Activated CD4-positive, alpha-beta T cell treated with anti-CD3 and anti-CD28 coated beads for 24 hours (primary cell): Measurements from ENCODE around the gene SEMA5B.

ENCODE experiments used
- DNase-seq, 2 donors: peaks; one replicate each; pipeline ENCODE4 v3.0.0-alpha.2; 2020; ENCODE audit warnings: low read depth in 2 of 2

Gene SEMA5B

DNA sequence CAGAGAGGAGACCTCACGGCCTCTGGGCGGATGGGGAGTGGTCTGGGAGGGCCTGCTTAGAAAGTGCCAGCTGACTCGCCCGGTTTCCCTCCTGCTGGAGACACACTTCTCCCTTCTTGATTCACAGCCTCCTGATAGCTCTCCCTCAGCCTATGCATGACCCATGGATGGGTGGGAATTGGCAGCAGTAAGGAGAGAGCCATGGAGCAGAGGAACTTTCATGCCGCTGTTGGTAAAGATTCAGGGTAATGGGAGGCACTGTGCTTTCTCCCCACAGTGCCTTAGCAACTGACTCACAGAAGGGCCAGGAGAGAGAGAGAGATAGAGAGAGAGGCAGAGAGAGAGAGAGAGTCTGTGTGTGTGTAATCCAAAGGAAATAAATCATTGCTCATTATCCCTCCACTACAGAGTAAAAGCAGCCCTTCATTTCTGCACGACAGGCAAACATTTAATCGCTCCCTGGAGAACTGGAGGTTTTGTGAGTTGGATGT, 82.8 kb downstream of the SEMA5B start:
- DNase-seq: no peak

DNA sequence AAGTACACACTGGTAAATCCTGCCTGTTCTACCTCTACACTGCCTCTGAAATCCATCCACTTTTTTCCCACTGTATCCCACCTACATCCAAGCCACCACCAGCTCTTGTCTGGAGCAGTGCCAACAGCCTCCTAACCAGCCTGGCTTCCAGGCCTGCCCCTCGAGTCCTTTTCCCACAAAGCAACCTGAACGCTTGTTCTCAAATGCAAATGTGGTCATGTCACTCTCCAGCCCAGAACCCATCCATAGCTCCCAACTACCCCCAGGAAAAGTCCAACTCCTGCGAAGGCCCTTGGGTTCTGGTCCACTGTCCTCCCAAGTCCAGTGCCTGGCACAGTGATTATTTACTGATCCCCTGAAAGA, 83.8 kb downstream of the SEMA5B start:
- DNase-seq: no peak

DNA sequence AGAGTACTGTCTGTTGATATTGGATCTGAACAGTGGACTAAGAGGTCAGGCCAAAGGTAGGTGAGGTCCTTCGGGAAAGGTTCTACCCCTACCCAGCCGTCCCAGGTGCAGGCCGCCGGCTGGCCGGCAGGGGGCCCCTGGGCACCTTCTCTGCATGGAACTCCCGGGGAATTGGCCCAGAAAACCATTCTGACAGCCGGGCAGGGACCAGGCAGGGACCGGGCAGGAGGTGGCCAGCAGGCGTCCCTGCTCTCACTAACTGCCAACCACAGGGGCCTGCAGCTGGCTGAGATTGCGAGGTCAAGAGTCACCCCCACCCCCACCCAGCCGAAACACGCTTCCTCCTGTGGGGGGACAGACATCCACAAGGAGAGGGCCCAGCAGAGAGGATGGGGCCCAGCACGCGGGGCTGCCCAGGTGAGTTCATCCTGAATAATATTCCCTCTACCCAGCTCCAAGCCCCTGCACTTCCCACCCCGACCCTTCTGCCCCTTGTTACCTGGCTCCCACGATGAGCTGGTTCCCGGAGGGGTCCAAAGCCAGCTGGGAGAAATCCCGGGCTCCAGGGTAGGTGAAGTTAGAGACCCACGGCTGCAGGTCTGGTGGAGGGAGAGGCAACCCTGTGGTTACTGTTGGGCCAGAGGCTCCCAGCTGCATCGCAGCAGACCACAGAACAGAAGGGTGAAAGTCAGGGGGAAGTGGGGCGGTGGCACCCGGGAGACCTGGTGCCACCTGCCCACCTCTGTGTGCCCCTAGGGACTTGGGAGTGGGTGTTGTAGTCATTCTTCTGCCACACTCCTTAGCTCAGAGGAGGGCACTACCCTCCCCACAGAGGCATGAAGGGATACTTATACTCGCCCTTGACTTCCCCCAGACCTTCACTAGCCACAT, 84.4 kb downstream of the SEMA5B start:
- peak in 1 of 2 donors; percentile 34 for DNase-seq

DNA sequence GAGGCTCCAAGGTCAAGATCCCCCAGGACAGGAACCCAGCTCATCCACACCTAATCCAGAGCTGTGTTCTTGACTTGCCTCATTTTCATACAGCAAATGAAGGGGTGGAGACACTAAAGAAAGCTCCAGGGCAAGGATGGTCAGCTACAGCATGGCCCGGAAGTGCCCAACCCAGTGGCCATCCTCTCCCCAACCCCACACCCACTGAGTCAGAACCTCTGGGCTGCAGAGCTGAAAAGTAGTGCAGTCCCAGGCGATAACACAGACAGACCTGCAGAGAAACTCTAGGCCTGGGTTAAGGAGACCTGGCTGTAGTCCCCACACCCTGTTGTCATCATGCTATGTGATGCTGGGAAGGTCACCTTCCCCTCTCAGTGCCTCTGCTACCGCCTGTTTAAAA, 85.3 kb downstream of the SEMA5B start:
- DNase-seq: no peak

DNA sequence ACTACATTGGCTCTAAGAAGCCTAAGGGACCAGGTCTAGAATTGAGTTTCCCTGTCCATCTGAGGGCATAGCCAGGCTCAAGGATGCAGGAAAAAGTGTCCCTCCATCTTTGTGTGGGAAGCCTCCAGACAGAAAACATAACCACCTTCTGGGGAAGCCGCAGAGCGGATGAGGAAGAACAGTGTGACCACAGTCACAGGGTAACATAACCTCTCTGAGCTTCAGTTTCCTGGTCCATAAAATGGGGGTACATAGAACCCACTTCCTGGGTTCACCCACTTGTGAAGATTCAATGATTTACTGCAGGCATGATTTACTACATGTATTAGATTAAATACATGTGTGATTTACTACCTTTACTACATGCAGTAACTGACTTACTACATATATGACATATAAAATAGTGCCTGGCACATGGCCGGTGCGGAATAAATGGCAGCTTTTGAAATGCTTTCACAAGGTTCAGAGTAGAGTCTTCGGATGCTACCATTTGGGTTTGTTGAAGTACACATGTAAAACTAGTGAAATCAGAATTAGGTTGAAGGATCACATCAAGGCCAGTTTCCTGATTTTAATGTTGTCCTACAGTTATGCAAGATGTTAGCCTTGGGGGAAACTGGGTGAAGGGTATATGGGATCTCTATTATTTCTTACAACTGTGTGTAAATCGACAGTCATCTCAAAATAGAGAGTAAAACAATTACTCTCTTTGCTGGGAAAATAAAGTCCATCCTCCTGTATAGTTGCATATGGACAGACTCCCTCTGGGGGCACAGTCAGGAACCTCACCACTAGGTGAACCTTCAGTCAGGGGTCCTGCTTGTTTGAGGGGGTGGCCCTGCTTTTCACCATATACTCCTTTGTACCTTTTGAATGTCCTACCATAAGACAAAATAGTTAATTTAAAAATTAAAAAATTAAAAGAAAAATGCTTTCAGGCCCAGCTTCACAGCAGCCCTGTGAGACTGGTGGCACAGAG, 86.0 kb downstream of the SEMA5B start:
- no peak for DNase-seq

DNA sequence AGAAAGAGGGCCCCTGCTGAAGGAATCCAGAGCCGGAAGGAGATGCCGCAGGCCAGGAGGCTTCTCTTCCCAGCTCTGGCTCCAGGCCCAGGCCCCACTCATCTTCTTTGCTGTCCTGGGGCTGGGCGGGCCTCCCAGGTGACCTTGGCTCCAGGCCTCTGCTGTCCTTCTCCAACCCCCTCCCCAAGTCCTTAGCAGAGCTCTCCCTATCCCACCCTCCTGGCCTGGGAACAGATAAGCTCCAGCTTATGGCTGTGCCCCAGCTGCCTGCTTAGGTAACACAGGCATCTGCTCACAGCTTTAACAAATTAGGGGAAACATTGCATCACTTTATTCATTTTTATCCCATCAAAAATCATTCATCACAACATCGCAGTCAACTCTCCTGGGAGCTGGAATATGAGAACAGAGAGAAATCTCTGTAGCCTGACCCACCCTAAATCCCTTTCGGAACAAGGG, 86.9 kb downstream of the SEMA5B start:
- DNase-seq: no peak

DNA sequence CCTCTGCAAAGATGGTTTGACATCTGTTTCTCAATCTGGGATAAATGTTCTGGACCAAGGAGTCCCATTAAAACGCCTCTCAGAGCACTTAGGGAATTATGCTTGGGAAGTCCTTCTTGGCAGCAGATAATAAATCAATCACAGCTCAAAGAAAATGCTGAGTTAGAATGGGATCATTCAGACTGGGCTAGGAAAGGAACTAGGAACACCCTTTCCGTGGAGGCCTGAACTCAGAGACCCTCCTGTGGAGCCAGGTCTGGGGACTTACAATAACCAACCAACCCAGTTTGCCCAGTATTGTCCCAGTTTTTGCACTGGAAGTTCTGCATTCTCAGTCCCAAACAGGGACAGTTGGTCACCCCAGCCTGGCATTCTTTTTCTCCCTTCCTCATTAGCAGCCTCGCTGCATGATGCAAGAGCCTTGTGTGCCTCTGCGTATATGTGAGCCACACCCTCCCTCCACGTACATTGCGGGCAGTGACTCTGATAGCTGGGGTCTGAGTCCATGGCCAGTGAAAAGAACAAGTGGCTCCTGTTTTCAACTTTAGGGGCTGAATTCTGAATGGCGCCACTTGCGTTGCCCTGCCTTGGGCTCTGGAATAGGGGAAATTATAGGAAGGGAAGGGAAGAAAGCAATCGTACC, 88.7 kb downstream of the SEMA5B start:
- no peak for DNase-seq

DNA sequence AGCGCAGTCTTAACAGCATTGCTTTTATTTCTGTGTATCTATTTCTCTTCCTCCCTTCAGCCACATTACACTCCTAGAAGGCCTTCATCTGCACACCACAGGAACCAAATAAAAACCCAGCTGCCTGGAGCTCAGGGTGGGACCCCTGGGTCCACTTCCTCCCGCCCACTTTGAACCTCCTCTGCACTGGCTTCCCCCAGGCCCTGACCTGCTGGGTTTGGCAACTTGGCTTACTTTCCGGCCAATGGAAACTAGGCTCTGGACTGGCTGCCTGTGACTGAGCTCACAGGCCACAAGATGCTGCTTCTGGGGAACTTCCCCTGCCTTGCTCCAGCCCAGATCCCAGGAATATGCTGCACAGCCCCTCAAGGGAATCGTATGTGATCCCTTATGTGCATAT, 89.8 kb downstream of the SEMA5B start:
- no peak for DNase-seq

DNA sequence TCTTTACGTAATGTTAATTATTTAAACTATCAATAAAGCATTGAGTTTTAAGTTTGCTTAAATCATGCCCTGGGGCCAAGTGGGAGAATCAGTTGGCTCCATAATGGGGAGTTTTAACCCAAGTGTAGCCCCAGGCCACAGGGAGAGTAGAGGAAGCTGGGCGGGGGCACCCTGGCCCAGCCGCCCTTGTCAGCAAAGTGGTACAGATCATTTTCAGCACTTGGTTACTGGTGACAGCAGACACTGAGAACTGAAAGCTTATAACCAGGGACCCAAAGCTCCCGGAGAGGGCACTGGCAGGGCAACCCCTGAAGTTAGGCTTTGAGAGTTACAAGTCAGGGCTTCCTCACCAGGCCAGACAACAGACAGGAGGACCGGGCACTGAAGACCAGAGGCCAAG, 90.6 kb downstream of the SEMA5B start:
- no peak for DNase-seq

DNA sequence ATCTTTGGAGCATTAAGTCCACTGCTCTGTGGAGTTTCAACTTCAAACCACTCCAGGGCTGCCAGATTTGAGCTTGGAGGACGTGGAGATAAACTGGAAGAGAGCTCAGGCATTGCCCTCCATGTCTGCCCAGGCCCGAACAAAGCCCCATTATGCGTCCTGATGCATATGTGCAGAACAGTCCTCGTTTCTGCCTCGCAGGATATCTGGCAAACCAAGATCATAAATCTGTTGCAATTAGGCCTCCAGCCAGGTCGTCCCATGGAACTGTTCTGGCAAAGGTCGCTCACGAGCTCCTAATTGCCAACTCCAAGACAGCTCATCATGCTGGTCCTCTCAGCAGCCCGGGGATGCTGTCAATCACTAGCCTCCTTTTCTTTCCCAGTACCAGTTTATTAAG, 91.2 kb downstream of the SEMA5B start:
- no peak for DNase-seq

DNA sequence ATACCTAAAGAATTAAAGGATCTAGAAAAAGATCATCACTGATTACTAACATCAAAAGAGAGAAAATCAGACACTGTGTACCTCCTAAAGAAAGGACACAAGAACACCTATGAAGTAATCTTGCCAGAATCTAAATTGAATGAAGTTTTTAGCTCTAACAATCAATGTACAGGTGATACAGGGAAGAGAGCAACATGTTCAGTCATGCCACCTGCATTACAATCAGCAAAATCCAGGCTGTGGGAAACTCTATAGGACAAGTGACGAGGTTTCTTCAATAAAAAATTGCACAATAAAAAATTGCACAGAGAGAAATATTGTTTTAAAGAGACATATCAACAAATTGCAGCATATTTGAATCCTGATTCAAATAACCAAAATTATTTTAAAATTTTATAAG, 93.3 kb downstream of the SEMA5B start:
- no peak for DNase-seq

DNA sequence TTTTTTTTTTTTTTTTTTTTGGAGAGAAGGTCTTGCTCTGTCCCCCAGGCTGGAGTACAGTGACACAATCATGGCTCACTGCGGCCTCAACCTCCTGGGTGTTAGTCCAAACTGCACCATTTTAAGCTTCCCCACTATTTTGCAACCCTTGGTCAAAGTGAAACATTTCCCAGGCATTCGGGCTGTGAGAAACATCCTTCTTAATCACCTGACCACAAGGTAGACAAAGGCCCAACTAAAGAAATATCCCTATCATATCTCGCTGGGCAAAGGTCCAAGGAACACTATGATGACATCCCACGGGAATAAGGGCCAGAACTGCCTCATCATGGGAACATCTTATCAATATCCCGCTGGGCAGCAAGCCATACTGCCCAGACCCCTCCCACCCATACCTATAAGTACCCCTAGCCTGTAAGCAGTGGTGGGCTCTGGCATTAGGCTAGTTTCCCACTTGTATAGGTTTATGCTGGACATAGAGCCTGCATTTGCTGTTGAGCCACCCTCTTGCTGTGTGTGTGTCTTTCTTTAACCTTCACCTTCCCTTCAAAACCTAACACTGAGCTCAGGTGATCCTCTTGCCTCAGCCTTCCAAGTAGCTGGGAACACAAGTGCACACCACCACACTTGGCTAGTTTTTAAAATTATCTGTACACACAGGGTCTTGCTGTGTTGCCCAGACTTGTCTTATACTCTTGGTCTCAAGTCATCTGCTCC, 95.2 kb downstream of the SEMA5B start:
- no peak for DNase-seq

DNA sequence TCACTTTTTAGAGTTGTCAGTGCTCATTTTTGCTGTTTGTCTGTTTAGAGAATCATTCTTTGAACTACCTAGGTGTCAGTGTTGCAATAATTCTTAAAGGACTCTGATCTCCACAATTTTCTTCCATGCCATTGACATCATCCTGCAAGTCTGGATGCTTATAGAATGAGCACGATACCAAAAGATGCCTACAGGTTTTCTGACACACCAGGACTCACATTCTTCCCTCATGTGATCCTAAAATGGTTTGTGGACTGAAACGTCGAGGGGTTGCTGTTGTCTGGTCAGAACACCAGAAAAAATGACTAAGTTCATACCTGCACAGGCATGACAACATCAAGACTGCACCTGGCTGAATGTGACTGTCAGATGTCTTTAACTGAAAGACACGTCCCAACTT, 95.9 kb downstream of the SEMA5B start:
- no peak for DNase-seq

DNA sequence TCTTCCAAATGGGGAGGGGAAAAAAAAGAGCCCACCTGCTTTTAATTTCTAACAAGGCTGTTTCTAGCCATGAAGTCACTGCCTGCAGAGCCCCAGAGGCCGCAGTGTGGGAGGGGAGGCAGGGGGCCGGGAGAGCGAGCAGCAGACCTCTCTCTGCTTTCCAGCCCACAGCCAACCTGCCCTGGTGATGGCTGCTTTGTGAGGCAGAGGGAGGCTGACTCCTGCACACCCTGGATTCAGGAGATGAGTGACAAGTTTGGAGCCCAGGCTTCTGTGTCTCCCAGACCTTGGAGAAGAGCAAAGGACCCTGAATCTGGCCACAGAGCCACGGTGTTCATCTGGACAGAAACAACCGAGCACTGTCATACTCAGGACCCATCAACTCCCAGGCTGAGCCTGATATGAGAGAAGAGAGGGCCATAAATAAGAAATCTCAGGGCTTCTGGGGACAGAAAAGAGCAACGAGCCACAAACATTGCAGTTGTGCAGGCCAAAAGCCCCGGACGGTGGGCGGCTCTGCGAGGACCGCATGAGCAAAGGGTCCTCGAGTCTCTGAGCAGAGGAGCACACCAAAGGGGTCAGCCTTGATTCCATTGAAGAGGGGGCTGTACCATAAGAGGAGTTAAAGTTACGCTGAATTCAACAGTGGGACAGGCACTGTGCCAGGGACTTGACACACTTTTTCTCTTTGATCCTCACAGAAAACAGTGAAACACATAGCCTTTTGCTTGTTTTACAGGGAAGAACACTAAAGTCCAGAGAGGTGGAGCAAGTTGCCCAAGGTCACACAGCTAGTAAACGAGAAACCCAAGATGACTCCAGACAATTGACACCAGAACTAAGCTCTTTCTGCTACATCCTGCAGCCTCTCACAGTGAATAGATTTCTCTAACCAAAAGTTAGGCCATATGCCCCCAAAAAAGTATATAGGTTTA, 97.2 kb downstream of the SEMA5B start:
- DNase-seq: no peak

DNA sequence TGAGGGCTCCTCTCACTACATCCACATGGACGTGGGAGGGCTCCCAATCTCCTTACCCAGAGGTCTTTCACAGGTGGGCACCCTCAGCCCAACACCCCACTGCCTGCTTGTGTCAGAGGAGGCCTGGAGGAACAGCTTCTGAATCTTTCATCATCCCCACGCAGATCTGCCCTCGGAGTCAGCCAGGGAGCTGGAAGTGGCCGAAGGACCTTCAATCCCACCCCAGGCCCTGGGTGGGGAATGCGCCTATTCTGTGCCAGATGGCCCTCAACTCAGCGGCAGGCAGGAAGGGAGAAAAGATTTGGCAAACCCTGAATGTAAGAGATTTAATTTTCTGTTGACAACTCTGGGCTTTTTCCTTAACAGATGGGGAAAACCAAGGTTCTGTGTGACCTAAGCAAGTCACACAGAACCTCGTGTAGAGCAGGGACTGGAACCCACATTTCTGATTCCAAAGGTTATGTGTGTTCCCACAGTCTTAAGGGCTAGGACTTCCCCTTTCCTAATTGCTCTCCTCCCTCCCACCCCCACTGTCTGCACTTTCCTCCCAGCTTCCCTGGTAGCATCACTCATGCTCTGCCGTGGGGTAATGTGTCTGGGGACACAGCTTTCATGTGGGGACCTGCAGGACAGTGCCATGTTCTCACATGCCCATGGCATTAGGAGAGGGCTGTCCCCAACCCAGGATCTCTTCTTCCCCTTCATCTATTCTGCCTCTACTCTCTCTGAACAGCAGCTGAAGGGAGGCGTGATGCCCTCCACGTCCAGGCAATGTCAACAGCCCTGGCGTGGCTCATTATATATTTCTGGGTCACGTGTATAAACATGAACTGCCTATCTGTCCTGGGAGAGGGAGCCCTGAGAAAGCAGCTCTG, 98.1 kb downstream of the SEMA5B start:
- DNase-seq: no peak

DNA sequence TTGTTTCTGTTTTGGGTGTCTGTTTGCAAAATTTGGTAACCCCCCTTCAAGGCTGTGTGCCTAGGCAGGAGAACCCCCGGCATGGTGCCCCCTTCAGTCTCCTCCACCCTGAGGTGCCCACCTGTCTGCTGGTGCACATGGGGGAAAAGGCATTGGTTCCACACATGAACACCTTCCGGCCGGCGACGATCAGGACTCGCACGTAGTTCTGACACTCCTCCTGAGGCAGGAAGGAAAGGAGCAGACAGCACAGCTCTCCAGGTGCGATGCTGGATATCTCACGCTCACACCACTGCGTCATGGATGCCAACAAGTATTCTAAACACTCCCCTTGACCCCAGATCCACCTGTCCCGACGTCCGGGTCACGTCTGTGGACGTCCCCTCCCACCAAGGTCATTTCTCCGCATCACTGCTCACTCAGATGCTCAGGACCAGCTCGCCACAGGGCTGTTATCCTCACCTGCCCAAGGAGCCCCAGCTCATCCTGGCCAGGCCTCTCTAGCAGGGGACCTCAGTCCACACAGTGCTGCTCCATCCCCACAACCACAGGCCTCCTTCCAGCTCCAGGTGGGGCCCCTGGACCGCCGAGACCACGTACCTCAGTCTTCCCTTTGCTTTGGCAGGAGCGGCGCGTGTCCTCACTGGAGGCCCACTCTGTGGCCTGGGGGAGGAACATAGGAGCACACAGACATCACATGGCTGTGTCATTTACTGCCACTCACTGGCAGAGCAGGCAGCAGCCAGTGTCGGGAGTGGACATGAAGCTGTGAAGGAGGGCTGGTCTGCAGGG, 99.0 kb downstream of the SEMA5B start:
- no peak for DNase-seq

DNA sequence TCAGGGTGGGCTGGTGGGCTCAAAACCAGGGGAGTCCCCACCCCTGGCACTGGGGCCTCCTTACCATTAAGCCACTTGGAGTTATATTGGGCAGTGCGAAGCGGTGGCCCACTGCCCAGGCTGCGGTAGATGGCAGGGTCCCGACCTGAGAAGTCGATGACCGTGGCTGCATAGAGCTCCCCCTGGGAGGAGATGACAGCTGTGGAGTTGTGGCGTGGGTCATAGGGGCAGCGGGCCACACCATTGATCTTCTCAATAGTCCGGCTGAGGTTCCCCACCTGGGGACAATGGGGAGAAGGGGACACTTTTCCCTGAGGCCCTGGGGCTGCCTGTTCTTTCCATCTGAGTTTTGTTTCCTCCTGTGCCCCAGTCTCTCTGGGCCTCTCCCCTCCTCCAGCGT, 99.8 kb downstream of the SEMA5B start:
- no peak for DNase-seq

DNA sequence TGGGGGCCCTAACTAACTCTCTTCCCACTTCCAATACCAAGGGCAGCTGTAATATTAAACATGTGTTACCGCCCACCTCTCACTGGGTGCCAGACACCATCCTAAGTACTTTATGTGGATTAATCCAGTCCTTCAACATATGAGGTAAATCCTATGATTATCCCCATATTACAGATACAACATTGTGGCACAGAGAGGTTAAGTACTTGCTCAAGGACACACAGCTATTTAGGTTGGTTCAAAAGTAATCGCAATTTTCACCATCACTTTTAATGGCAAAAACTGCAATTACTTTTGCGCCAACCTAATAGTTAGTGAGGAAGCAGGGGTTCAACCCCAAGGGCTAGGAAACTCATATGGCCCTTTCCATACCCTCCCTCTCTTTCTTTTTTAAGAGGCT, 100.8 kb downstream of the SEMA5B start:
- DNase-seq: no peak
